K562 (cell line): ENCODE measurements around the gene GIPR. TPM values are rescaled to one million over a fixed set of nuclear protein-coding genes. Genes with fewer than 3 reads are reported as not detected.

Source experiments
- ARID2 ChIP-seq: fragments of 450-650 bp; IDR thresholded peaks from 2 replicates; pipeline ENCODE4 v1.6.1; 2017; ENCODE audit warnings: antibody characterized with exemption, mild to moderate bottlenecking
- HLTF ChIP-seq: fragments of 450-650 bp; IDR thresholded peaks from 2 replicates; pipeline ENCODE4 v1.6.1; 2016
- MECOM ChIP-seq: fragments of 250-450 bp; sonication (Bioruptor Pico); IDR thresholded peaks from 2 replicates; pipeline ENCODE4 v1.8.0; 2022; ENCODE audit warnings: inconsistent platforms
- NBN ChIP-seq: fragments of 450-650 bp; IDR thresholded peaks from 2 replicates; pipeline ENCODE4 v1.6.1; 2016; ENCODE audit warnings: low read depth, mild to moderate bottlenecking
- NCOA4 ChIP-seq: fragments of 450-650 bp; IDR thresholded peaks from 2 replicates; pipeline ENCODE4 v1.6.1; 2018; ENCODE audit warnings: mild to moderate bottlenecking; ENCODE audit not compliant: partially characterized antibody
- NFRKB ChIP-seq: fragments of 450-650 bp; IDR thresholded peaks from 2 replicates; pipeline ENCODE4 v1.6.1; 2016; ENCODE audit warnings: low read depth
- OTX1 ChIP-seq: fragments of 450-650 bp; formaldehyde crosslinking; IDR thresholded peaks from 2 replicates; pipeline ENCODE4 v1.4.0; 2022; ENCODE audit warnings: mild to moderate bottlenecking
- PHB2 ChIP-seq: fragments of 450-650 bp; IDR thresholded peaks from 2 replicates; pipeline ENCODE4 v1.6.1; 2017; ENCODE audit warnings: low read depth
- SIN3A ChIP-seq, 2 experiments: fragments of 150-350 bp in 1 of 2; IDR thresholded peaks; 2 replicates each; pipeline ENCODE4 v1.6.1; 2011 to 2016; ENCODE audit warnings: borderline replicate concordance in 2 of 2, low read depth in 2 of 2, low read length in 2 of 2, mild to moderate bottlenecking in 2 of 2, moderate library complexity in 2 of 2; ENCODE audit not compliant: control insufficient read depth in 1 of 2
- SMARCE1 ChIP-seq: fragments of 450-650 bp; IDR thresholded peaks from 2 replicates; pipeline ENCODE4 v1.7.1; 2016; ENCODE audit warnings: mild to moderate bottlenecking
- TCF7L2 ChIP-seq: fragments of 150-350 bp; IDR thresholded peaks from 2 replicates; pipeline ENCODE4 v1.6.1; 2016; ENCODE audit warnings: low read depth, mild to moderate bottlenecking, low read length, moderate library complexity
- TCFL5 ChIP-seq: fragments of 250-450 bp; sonication (Bioruptor Pico); conservative IDR thresholded peaks from 2 replicates; pipeline ENCODE4 v1.6.1; 2021; ENCODE audit warnings: mild to moderate bottlenecking, moderate library complexity, matching md5 sums
- U2AF1 ChIP-seq: fragments of 200-400 bp; formaldehyde crosslinking; optimal IDR thresholded peaks from 2 replicates; pipeline ENCODE3; 2017; ENCODE audit warnings: mild to moderate bottlenecking, low read depth, low read length, moderate library complexity
- ZEB2 ChIP-seq: fragments of 450-650 bp; IDR thresholded peaks from 2 replicates; pipeline ENCODE4 v1.6.1; 2016
- polyA plus RNA-seq, 8 experiments: library from polyadenylated mRNA; depleted of rRNA in 4 of 8; stranded (reverse) in 5 of 8; unstranded in 3 of 8; fragments of >200 nt; fragmentation: Nextera tagmentation in 2 of 8; fragmentation: Illumina TruSeq in 1 of 8; extraction: Ambion mirVana in 2 of 8; extraction: Trizol in 1 of 8; gene quantifications; 2 replicates each; pipeline versions ENCODE4 v1.2.1 to v1.2.3, GENCODE V29; 2011 to 2014; ENCODE audit warnings: inconsistent platforms in 1 of 8, missing spikeins in 1 of 8
- total RNA-seq, 7 experiments: library from RNA; depleted of rRNA in 6 of 7; stranded (reverse); fragments of >200 nt in 6 of 7; fragmentation: Illumina TruSeq in 2 of 7; extraction: Trizol in 2 of 7; gene quantifications; 2 replicates each; pipeline versions ENCODE4 v1.2.1 to v1.2.3, GENCODE V29; 2011 to 2021; ENCODE audit warnings: low replicate concordance in 1 of 7
- TF ChIP-seq, protein P1 (sequence below): fragments of 250-450 bp; sonication (Bioruptor Pico); IDR thresholded peaks from 2 replicates; pipeline ENCODE4 v1.5.0; 2021
- TF ChIP-seq, protein P2 (sequence below): fragments of 450-650 bp; IDR thresholded peaks from 2 replicates; pipeline ENCODE4 v1.6.1; 2016; ENCODE audit warnings: missing biosample characterization, missing genetic modification characterization
- TF ChIP-seq, protein P3 (sequence below): fragments of 450-650 bp; IDR thresholded peaks from 2 replicates; pipeline ENCODE4 v1.6.1; 2016; ENCODE audit warnings: low read depth, mild to moderate bottlenecking, moderate library complexity
- TF ChIP-seq, protein P4 (sequence below): fragments of 450-650 bp; formaldehyde crosslinking; conservative IDR thresholded peaks from 2 replicates; pipeline ENCODE4 v1.4.0; 2022; ENCODE audit warnings: mild to moderate bottlenecking, missing genetic modification characterization
- TF ChIP-seq, protein P5 (sequence below): fragments of 450-650 bp; IDR thresholded peaks from 2 replicates; pipeline ENCODE4 v1.6.1; 2014; ENCODE audit warnings: low read depth, mild to moderate bottlenecking, moderate library complexity, borderline replicate concordance

The GIPR gene
- total and polyA plus RNA-seq, 9 of the 15 experiments (the other 6 are each of a cell fraction or from before 2014, with no cell fraction given), result 2.2 to 26.8 (median 12.7) TPM

DNA sequence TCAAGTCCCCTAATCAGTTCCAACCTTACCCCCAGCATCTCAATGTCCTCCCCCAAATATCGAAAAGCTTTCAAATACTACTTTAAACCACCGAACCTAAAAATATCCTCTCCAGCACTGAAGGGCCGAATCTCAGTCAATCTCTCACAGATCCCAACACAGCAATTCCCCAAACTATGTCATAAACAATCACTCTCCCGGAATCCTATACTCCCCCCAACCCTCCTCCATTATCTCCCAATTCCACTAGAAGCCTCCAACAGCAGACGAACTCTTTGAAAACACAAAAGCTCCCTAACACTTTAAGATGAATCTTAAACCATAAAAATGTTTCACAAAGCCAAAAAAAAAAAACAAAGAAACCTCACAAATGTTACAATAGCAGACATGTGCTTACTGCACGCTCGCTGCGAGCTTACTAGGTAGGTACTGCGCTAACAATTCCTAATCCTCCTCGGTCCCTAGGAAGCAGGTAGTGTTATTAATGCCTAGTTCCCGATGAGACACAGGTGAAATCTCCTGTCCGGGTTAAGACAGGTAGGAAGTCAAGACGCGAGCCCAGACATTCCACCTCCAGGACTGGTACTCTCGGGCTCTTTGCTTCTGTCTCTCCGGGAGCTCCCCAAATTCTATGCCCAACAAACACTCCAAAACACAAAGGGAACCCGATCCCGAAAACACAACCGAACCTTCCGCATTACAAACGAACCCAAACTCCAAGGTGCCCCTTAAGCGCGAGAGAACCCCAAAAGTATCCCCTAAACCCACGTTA, 48.5 kb downstream of the GIPR start (continued):
- TF ChIP-seq, protein P1, sequence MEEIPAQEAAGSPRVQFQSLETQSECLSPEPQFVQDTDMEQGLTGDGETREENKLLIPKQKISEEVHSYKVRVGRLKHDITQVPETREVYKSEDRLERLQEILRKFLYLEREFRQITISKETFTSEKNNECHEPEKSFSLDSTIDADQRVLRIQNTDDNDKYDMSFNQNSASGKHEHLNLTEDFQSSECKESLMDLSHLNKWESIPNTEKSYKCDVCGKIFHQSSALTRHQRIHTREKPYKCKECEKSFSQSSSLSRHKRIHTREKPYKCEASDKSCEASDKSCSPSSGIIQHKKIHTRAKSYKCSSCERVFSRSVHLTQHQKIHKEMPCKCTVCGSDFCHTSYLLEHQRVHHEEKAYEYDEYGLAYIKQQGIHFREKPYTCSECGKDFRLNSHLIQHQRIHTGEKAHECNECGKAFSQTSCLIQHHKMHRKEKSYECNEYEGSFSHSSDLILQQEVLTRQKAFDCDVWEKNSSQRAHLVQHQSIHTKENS, result no peak
- TF ChIP-seq, protein P2, sequence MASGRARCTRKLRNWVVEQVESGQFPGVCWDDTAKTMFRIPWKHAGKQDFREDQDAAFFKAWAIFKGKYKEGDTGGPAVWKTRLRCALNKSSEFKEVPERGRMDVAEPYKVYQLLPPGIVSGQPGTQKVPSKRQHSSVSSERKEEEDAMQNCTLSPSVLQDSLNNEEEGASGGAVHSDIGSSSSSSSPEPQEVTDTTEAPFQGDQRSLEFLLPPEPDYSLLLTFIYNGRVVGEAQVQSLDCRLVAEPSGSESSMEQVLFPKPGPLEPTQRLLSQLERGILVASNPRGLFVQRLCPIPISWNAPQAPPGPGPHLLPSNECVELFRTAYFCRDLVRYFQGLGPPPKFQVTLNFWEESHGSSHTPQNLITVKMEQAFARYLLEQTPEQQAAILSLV, result no peak
- TF ChIP-seq TCF7L2, result no peak
- TF ChIP-seq, protein P3, sequence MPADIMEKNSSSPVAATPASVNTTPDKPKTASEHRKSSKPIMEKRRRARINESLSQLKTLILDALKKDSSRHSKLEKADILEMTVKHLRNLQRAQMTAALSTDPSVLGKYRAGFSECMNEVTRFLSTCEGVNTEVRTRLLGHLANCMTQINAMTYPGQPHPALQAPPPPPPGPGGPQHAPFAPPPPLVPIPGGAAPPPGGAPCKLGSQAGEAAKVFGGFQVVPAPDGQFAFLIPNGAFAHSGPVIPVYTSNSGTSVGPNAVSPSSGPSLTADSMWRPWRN, result peak; percentile 36; the same call in 1 of the 2 replicates
- TF ChIP-seq, protein P4, sequence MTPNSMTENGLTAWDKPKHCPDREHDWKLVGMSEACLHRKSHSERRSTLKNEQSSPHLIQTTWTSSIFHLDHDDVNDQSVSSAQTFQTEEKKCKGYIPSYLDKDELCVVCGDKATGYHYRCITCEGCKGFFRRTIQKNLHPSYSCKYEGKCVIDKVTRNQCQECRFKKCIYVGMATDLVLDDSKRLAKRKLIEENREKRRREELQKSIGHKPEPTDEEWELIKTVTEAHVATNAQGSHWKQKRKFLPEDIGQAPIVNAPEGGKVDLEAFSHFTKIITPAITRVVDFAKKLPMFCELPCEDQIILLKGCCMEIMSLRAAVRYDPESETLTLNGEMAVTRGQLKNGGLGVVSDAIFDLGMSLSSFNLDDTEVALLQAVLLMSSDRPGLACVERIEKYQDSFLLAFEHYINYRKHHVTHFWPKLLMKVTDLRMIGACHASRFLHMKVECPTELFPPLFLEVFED (CRISPR knock-in tag), result 0 out of 2 replicates have a peak, but pooled peaks have one; percentile 67
- 0 out of 2 replicates have a peak, but pooled peaks have one; percentile 26 for TF ChIP-seq MECOM (CRISPR knock-in tag)
- TF ChIP-seq, protein P5, sequence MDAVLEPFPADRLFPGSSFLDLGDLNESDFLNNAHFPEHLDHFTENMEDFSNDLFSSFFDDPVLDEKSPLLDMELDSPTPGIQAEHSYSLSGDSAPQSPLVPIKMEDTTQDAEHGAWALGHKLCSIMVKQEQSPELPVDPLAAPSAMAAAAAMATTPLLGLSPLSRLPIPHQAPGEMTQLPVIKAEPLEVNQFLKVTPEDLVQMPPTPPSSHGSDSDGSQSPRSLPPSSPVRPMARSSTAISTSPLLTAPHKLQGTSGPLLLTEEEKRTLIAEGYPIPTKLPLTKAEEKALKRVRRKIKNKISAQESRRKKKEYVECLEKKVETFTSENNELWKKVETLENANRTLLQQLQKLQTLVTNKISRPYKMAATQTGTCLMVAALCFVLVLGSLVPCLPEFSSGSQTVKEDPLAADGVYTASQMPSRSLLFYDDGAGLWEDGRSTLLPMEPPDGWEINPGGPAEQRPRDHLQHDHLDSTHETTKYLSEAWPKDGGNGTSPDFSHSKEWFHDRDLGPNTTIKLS, result peak; percentile 3; the same call in 1 of the 2 replicates
- peak; percentile 51; the same call in 1 of the 2 replicates for TF ChIP-seq NFRKB
- peak in 1 of 2 experiments; percentile 57; a peak in 1 of 4 replicates for TF ChIP-seq SIN3A (IDR thresholded peaks at IDR 0.05; ENCODE audit: borderline replicate concordance in 2 of 2, control insufficient read depth in 1 of 2, low read depth in 2 of 2, low read length in 2 of 2)
- peak; percentile 45; the same call in 1 of the 2 replicates for TF ChIP-seq SMARCE1
- peak; percentile 82; the same call in 1 of the 2 replicates for TF ChIP-seq OTX1
- peak; percentile 22; the same call in 1 of the 2 replicates for TF ChIP-seq NBN
- TF ChIP-seq NCOA4, result peak; percentile 27
- TF ChIP-seq U2AF1, result no peak
- TF ChIP-seq TCFL5 (CRISPR knock-in tag), result no peak
- TF ChIP-seq HLTF, result peak; percentile 13; the same call in 1 of the 2 replicates
- 0 out of 2 replicates have a peak, but pooled peaks have one; percentile 8 for TF ChIP-seq ARID2
- peak; percentile 69 for TF ChIP-seq ZEB2
- TF ChIP-seq PHB2, result 0 out of 2 replicates have a peak, but pooled peaks have one; percentile 12
